H9 (cell line): ENCODE measurements around the gene JKAMP. TPM values are rescaled to one million over a fixed set of nuclear protein-coding genes. Genes with fewer than 3 reads are reported as not detected.

Experiments used
- DNase-seq: peaks from one replicate; pipeline ENCODE4 v3.0.0-alpha.2; 2017
- H2AFZ ChIP-seq: one replicate; pipeline ENCODE4 v1.6.1; 2013; ENCODE audit warnings: mild to moderate bottlenecking, low read length, control low read depth, moderate library complexity
- H2AK5ac ChIP-seq: 2 replicates; pipeline ENCODE4 v1.6.1; 2013; ENCODE audit warnings: low read length, control low read depth, mixed read lengths; ENCODE audit not compliant: insufficient read length
- H2BK120ac ChIP-seq: one replicate; pipeline ENCODE4 v1.6.1; 2013; ENCODE audit warnings: low read depth, mild to moderate bottlenecking, low read length, control low read depth, inconsistent platforms; ENCODE audit not compliant: poor library complexity, severe bottlenecking
- H2BK12ac ChIP-seq: 2 replicates; pipeline ENCODE4 v1.6.1; 2013; ENCODE audit warnings: low read length, control low read depth, mixed read lengths, low read depth; ENCODE audit not compliant: insufficient read length
- H2BK15ac ChIP-seq: 2 replicates; pipeline ENCODE4 v1.6.1; 2013; ENCODE audit warnings: low read depth, low read length, control low read depth
- H2BK20ac ChIP-seq: one replicate; pipeline ENCODE4 v1.6.1; 2013; ENCODE audit warnings: low read depth, mild to moderate bottlenecking, low read length, control low read depth, inconsistent platforms; ENCODE audit not compliant: poor library complexity, severe bottlenecking
- H2BK5ac ChIP-seq: 2 replicates; pipeline ENCODE4 v1.6.1; 2013; ENCODE audit warnings: low read length, control low read depth, mixed read lengths; ENCODE audit not compliant: insufficient read length
- H3K14ac ChIP-seq: 2 replicates; pipeline ENCODE4 v1.6.1; 2013; ENCODE audit warnings: low read length, control low read depth; ENCODE audit not compliant: insufficient read depth
- H3K18ac ChIP-seq: 2 replicates; pipeline ENCODE4 v1.6.1; 2013; ENCODE audit warnings: low read depth, mild to moderate bottlenecking, mixed read lengths, low read length, control low read depth; ENCODE audit not compliant: insufficient read length
- H3K23ac ChIP-seq: 2 replicates; pipeline ENCODE4 v1.6.1; 2013; ENCODE audit warnings: low read length, control low read depth, mixed read lengths, low read depth; ENCODE audit not compliant: insufficient read length
- H3K23me2 ChIP-seq: 2 replicates; pipeline ENCODE4 v1.6.1; 2013; ENCODE audit warnings: low read depth, mild to moderate bottlenecking, mixed read lengths, low read length, control low read depth; ENCODE audit not compliant: insufficient read length, poor library complexity, severe bottlenecking
- H3K27ac ChIP-seq: 2 replicates; pipeline ENCODE4 v1.5.1; 2013; ENCODE audit warnings: low read length, control low read depth, mixed read lengths, low read depth; ENCODE audit not compliant: insufficient read length
- H3K27me3 ChIP-seq: 2 replicates; pipeline ENCODE4 v1.6.1; 2013; ENCODE audit warnings: low read length, control low read depth, inconsistent platforms; ENCODE audit not compliant: insufficient read depth
- H3K4ac ChIP-seq: 2 replicates; pipeline ENCODE4 v1.6.1; 2013; ENCODE audit warnings: low read depth, mild to moderate bottlenecking, control low read depth, inconsistent platforms, low read length, moderate library complexity
- H3K4me1 ChIP-seq: 2 replicates; pipeline ENCODE4 v1.6.1; 2013; ENCODE audit warnings: low read length, control low read depth, inconsistent platforms; ENCODE audit not compliant: insufficient read depth
- H3K4me2 ChIP-seq: 2 replicates; pipeline ENCODE4 v1.6.1; 2013; ENCODE audit warnings: low read length, control low read depth, mixed read lengths; ENCODE audit not compliant: insufficient read length, insufficient read depth
- H3K56ac ChIP-seq: 2 replicates; pipeline ENCODE4 v1.6.1; 2013; ENCODE audit warnings: low read depth, mild to moderate bottlenecking, mixed read lengths, low read length, control low read depth; ENCODE audit not compliant: insufficient read length
- H3K79me1 ChIP-seq: 2 replicates; pipeline ENCODE4 v1.6.1; 2013; ENCODE audit warnings: low read depth, mild to moderate bottlenecking, moderate library complexity, low read length, control low read depth, inconsistent platforms; ENCODE audit not compliant: insufficient read depth, poor library complexity, severe bottlenecking
- H3K79me2 ChIP-seq: 2 replicates; pipeline ENCODE4 v1.6.1; 2013; ENCODE audit warnings: low read length, control low read depth, inconsistent platforms; ENCODE audit not compliant: insufficient read depth
- H3K9ac ChIP-seq: 2 replicates; pipeline ENCODE4 v1.6.1; 2013; ENCODE audit warnings: low read length, control low read depth, mixed read lengths; ENCODE audit not compliant: insufficient read length; ENCODE audit errors: extremely low read depth
- H3K9me3 ChIP-seq: one replicate; pipeline ENCODE4 v1.6.1; 2013; ENCODE audit warnings: low read depth, low read length, inconsistent platforms; ENCODE audit not compliant: control insufficient read depth
- H3T11ph ChIP-seq: one replicate; pipeline ENCODE4 v1.6.1; 2013; ENCODE audit warnings: mild to moderate bottlenecking, low read length, control low read depth, inconsistent platforms
- H4K20me1 ChIP-seq: one replicate; pipeline ENCODE4 v1.6.1; 2013; ENCODE audit not compliant: control insufficient read depth, insufficient read length, insufficient read depth
- H4K5ac ChIP-seq: 2 replicates; pipeline ENCODE4 v1.6.1; 2013; ENCODE audit warnings: low read depth, mild to moderate bottlenecking, mixed read lengths, low read length, control low read depth; ENCODE audit not compliant: insufficient read length
- H4K8ac ChIP-seq: replicated peaks from 2 replicates; pipeline ENCODE4 v1.6.1; 2013; ENCODE audit warnings: low read length, control low read depth, mixed read lengths, low read depth; ENCODE audit not compliant: insufficient read length
- H4K91ac ChIP-seq: 2 replicates; pipeline ENCODE4 v1.6.1; 2013; ENCODE audit warnings: low read depth, mild to moderate bottlenecking, moderate library complexity, mixed read lengths, low read length, control low read depth; ENCODE audit not compliant: insufficient read length
- H3K27ac Mint-ChIP-seq, 3 experiments: 2 replicates in 2 of 3; 3 replicates in 1 of 3; pipeline ENCODE4 v1.8.0; 2020 to 2021; ENCODE audit warnings: mixed read lengths in 3 of 3, mild to moderate bottlenecking in 1 of 3, moderate library complexity in 1 of 3
- H3K27me3 Mint-ChIP-seq: 2 replicates; pipeline ENCODE4 v1.8.0; 2021; ENCODE audit warnings: low read depth, mild to moderate bottlenecking, moderate library complexity, mixed read lengths
- H3K36me3 Mint-ChIP-seq, 3 experiments: 2 replicates in 2 of 3; 3 replicates in 1 of 3; pipeline ENCODE4 v1.8.0; 2020 to 2021; ENCODE audit warnings: low read depth in 3 of 3, mixed read lengths in 3 of 3; ENCODE audit not compliant: insufficient read depth in 1 of 3
- H3K4me1 Mint-ChIP-seq, 2 experiments: 2 replicates each; pipeline ENCODE4 v1.8.0; 2020; ENCODE audit warnings: mixed read lengths in 2 of 2
- H3K4me3 Mint-ChIP-seq, 2 experiments: 2 replicates in 1 of 2; 3 replicates in 1 of 2; pipeline ENCODE4 v1.8.0; 2020 to 2021; ENCODE audit warnings: mild to moderate bottlenecking in 2 of 2, mixed read lengths in 2 of 2, moderate library complexity in 1 of 2
- H3K9me3 Mint-ChIP-seq, 2 experiments: 2 replicates in 1 of 2; 3 replicates in 1 of 2; pipeline ENCODE4 v1.8.0; 2020; ENCODE audit warnings: mild to moderate bottlenecking in 2 of 2, mixed read lengths in 2 of 2, moderate library complexity in 1 of 2
- CTCF ChIP-seq: fragments of 200-600 bp; sonication (generic); conservative IDR thresholded peaks from 3 replicates; pipeline ENCODE4 v1.8.0; 2021; ENCODE audit warnings: antibody characterized with exemption, mild to moderate bottlenecking
- WGBS: extraction: QIAGEN DNeasy Blood & Tissue Kit; methylation state at CpG from one replicate; pipeline ENCODE4 v1.1.7; 2013; ENCODE audit warnings: missing lambda C conversion rate, low lambda C conversion rate, mixed read lengths; ENCODE audit not compliant: insufficient read length; ENCODE audit errors: extremely low coverage; 5-methylcytosine and 5-hydroxymethylcytosine counted together
- total RNA-seq: library from RNA; stranded (reverse); gene quantifications from 2 replicates; pipeline ENCODE4 v1.2.1, GENCODE V29; 2021

JKAMP gene
- total RNA-seq, 1 experiment from 2014 or later, result 33.8 TPM

- Histone ChIP-seq H4K20me1 (no peaks in the 10 kb centered on the region), H3K23ac (no peak overlapping the region), H3K56ac (no peak overlapping the region), H3K18ac (no peak overlapping the region), H3K9ac (no peak overlapping the region), H2BK20ac (no peak overlapping the region), H2BK5ac (no peak overlapping the region), H3K4ac (no peak overlapping the region), H3K27ac (no peak overlapping the region), H2AK5ac (no peak overlapping the region), H3K27me3 (no peaks in the 10 kb centered on the region), H3K14ac (no peak overlapping the region), H3K4me1 (no peaks in the 10 kb centered on the region), H2BK12ac (no peak overlapping the region), H2BK15ac (no peak overlapping the region), H3K9me3 (no peaks in the 10 kb centered on the region), H3K79me1 (no peaks in the 10 kb centered on the region), H4K91ac (no peak overlapping the region), H2BK120ac (no peak overlapping the region), H3K4me2 (no peak overlapping the region), H3K79me2 (no peaks in the 10 kb centered on the region; the same call in 1 of the 2 replicates), H3T11ph (no peak overlapping the region), H3K23me2 (peaks cover 4% of the 10 kb centered on the region), H4K8ac (no peak overlapping the region), H2AFZ (no peak overlapping the region), H4K5ac (no peak overlapping the region)
- DNase-seq, result no peak
- Mint-ChIP-seq H3K4me1 (peaks cover 15 to 18% of the 10 kb centered on the region in 2 experiments), H3K27ac (no peak overlapping the region; a peak in 1 of 7 replicates), H3K9me3 (no peaks in the 10 kb centered on the region), H3K4me3 (no peak overlapping the region), H3K36me3 (peaks cover 5 to 27% (median 19%) of the 10 kb centered on the region in 3 experiments; a peak in 6 of 7 replicates), H3K27me3 (no peaks in the 10 kb centered on the region)
- no CpG with 5 or more reads among the region's 3 CpGs for WGBS
- no peak for TF ChIP-seq CTCF
Observed at GRCh38 chr14:59478540-59478939, 5.8 kb upstream of the JKAMP start.
